Right lobe of liver (tissue), 6 donors: ENCODE results near the gene PSMB11. TPM values are rescaled to one million over a fixed set of nuclear protein-coding genes. Genes with fewer than 3 reads are reported as not detected.
A peak's percentile ranks its signal among the peaks of the same experiment; 100 is the strongest.
"Not testable (repeated sequence)": the region's sequence is repeated elsewhere in the genome, so short reads cannot be mapped to it uniquely, and the experiment has no call there.

Source experiments
- ATAC-seq, 4 donors: fragments of 200-7000 bp; cut with Tn5 transposase; one replicate each; pipeline ENCODE4 v1.9.1; 2020; ENCODE audit warnings: mild to moderate bottlenecking in 4 of 4, moderate library complexity in 4 of 4
- DNase-seq, 3 donors: peaks; one replicate each; pipeline ENCODE4 v3.0.0-alpha.2; 2020
- H3K27ac ChIP-seq, 3 donors: fragments of 200-600 bp; one replicate each; pipeline ENCODE4 v1.8.0; 2022
- H3K27me3 ChIP-seq, 2 donors: fragments of 200-600 bp; one replicate each; pipeline ENCODE4 v1.8.0; 2022
- H3K36me3 ChIP-seq, 4 donors: fragments of 200-600 bp; sonication (generic) in 1 of 4; one replicate each; pipeline versions ENCODE4 v1.5.1 to v1.8.0; 2017 to 2022; ENCODE audit warnings: control low read depth in 1 of 4
- H3K4me1 ChIP-seq, 4 donors: fragments of 200-600 bp; sonication (generic) in 1 of 4; one replicate each; pipeline versions ENCODE4 v1.5.1 to v1.8.0; 2017 to 2022; ENCODE audit warnings: control low read depth in 1 of 4
- H3K4me3 ChIP-seq, 3 donors: fragments of 200-600 bp; one replicate each; pipeline ENCODE4 v1.8.0; 2022
- H3K9me3 ChIP-seq, 4 donors: fragments of 200-600 bp; sonication (generic) in 1 of 4; one replicate each; pipeline versions ENCODE4 v1.5.1 to v1.8.0; 2017 to 2022; ENCODE audit warnings: control low read depth in 1 of 4
- POLR2A ChIP-seq: fragments of 450-650 bp; IDR thresholded peaks from one replicate; pipeline ENCODE4 v1.6.1; 2017; ENCODE audit warnings: antibody characterized with exemption, mild to moderate bottlenecking
- WGBS: methylation state at CpG from one replicate; pipeline ENCODE4 v1.1.6; 2018; ENCODE audit warnings: low coverage, low lambda C conversion rate; ENCODE audit not compliant: insufficient coverage; ENCODE audit errors: missing lambda C conversion rate; 5-methylcytosine and 5-hydroxymethylcytosine counted together
- intact Hi-C, 2 donors: fragments of 100-400 bp; cut with DNase I; formaldehyde crosslinking; loops; one replicate each; pipeline versions ENCODE4 v1.11.2 to v1.14.1; 2022
- total RNA-seq, 6 experiments: library from RNA; depleted of rRNA in 2 of 6; stranded (reverse); fragments of >200 nt in 2 of 6; fragmentation: NEBNext Ultra II Directional in 3 of 6; extraction: Animal tissue kit (Norgen Biotek cat#: 25700) in 3 of 6; gene quantifications; one replicate each; pipeline versions ENCODE4 v1.1.0 to v1.2.4, GENCODE V29; 2016 to 2023
- TF ChIP-seq, protein P1 (sequence below), 4 donors: fragments of 200-600 bp in 3 of 4; fragments of 450-650 bp in 1 of 4; IDR thresholded peaks; one replicate each; pipeline versions ENCODE4 v1.5.1 to v1.8.0; 2016 to 2022; ENCODE audit warnings: antibody characterized with exemption in 4 of 4, mild to moderate bottlenecking in 2 of 4
- donor health status: DM: no; HTN: yes; CAD: no.
- donor health status: DM: no; HTN: no; CAD: no.
- donor health status: DM: no; HTN: no; CAD: no.
- donor health status: DM: no; HTN: yes; CAD: no.
- donor health status: DM: no; HTN: yes; CAD: no.

Gene PSMB11
- total RNA-seq, 6 experiments from 2014 or later, result not detected

DNA sequence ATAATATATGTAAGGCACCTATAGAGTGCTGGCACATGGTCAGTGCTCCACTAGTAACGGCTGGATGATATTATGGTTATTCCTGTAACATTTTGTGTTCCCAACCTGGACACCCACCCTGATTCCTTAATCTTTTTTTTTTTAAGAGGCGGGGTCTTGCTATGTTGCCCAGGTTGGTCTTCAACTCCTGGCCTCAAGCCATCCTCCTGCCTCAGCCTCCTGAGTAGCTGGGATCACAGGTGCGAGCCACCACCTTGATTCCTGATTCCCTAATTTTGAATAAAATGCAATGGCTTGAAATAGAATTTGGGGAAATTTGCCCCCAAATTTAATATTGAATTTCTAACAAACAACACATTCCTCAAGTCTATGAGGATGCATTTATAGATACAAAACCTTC, 39.4 kb upstream of the PSMB11 start:
- WGBS, result 70% methylated on average over 2 of the region's 3 CpGs
- H3K36me3 ChIP-seq, result no peaks in the 10 kb centered on the region
- TF ChIP-seq, protein P1, sequence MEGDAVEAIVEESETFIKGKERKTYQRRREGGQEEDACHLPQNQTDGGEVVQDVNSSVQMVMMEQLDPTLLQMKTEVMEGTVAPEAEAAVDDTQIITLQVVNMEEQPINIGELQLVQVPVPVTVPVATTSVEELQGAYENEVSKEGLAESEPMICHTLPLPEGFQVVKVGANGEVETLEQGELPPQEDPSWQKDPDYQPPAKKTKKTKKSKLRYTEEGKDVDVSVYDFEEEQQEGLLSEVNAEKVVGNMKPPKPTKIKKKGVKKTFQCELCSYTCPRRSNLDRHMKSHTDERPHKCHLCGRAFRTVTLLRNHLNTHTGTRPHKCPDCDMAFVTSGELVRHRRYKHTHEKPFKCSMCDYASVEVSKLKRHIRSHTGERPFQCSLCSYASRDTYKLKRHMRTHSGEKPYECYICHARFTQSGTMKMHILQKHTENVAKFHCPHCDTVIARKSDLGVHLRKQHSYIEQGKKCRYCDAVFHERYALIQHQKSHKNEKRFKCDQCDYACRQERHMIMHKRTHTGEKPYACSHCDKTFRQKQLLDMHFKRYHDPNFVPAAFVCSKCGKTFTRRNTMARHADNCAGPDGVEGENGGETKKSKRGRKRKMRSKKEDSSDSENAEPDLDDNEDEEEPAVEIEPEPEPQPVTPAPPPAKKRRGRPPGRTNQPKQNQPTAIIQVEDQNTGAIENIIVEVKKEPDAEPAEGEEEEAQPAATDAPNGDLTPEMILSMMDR (IDR thresholded peaks at IDR 0.05), result no peak
- TF ChIP-seq POLR2A, result no peak

GRCh38 chr14:23004274-23004673, 37.7 kb upstream of the PSMB11 start:
- intact Hi-C loops, H3K36me3 ChIP-seq, H3K27ac ChIP-seq, H3K27me3 ChIP-seq, H3K4me3 ChIP-seq, H3K9me3 ChIP-seq, ATAC-seq, DNase-seq: not testable (repeated sequence)
- 100% methylated on average over 1 of the region's 4 CpGs for WGBS
- H3K4me1 ChIP-seq, result peaks cover 0 to 15% (median 2%) of the 10 kb centered on the region in 4 donors

More for the DNA sequence above, 39.4 kb upstream of the PSMB11 start:
- intact Hi-C loops, result no loop called here
- DNase-seq (no peak), ATAC-seq (no peak)
- peaks cover 0 to 9% (median 2%) of the 10 kb centered on the region in 4 donors for H3K4me1 ChIP-seq
- no peak overlapping the region for H3K4me3 ChIP-seq
- no peak overlapping the region for H3K27ac ChIP-seq
- no peaks in the 10 kb centered on the region for H3K9me3 ChIP-seq
- H3K27me3 ChIP-seq, result no peaks in the 10 kb centered on the region

DNA sequence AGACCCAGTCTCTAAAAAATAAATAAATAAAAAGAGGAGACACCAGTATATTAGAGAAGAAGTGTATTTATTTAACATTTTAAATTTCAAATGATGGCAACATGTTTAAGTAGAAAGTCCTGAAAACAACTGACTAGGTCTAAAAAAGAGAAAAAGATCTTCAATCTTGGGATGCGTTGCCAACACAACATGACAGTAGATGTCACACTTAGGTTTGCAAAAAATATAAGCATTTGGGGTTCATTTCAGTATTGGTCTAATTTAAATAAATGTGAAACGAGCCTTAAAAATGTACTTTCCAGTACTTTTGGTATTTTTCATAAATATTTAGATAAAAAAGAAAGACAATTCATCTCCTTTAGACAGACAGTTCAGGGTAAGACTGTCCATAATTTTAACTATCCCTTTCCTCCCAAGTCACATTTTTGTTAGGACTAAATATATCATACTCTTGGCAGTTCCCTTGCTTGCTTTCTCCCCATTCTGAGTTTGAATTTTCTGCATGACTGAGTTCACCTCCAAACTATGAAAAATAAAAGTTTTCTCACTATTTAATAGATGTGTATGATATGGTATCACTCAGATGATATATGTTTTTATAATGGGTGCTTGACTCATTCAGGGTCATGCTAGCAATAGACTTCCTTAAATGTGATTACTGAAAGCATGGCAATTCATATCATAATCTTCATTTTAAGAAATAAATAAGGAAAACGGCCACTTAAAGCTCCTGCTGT, 36.4 kb upstream of the PSMB11 start:
- intact Hi-C loops, result no loop called here
- peak overlapping the region in 1 of 3 donors; percentile 94 for H3K27ac ChIP-seq
- peak overlapping the region in 1 of 3 donors; percentile 78 for H3K4me3 ChIP-seq
- DNase-seq (no peak), ATAC-seq (no peak)
- H3K36me3 ChIP-seq, result no peaks in the 10 kb centered on the region
- no peaks in the 10 kb centered on the region for H3K27me3 ChIP-seq
- H3K9me3 ChIP-seq, result no peaks in the 10 kb centered on the region
- WGBS, result 72% methylated on average over 3 of the region's 3 CpGs
- TF ChIP-seq, protein P1 (IDR thresholded peaks at IDR 0.05), result no peak
- no peak for TF ChIP-seq POLR2A
- H3K4me1 ChIP-seq, result peaks cover 0 to 19% (median 2%) of the 10 kb centered on the region in 4 donors

DNA sequence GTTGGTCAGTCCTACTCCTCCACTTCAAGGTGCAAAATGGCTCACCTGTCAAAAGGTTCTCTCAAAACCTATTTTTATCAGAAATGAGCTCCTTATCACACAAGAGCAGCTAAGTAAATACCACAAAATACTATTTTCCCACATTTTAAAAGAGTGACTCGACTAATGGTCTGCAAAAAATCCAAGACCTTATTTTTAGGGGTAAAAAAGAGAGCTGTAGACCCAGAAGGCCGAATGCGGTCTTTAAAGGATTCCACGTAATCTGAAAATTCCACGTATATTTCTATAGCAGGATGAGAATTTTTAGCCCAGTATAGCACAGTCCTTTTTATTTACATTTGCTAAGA, 35.9 kb upstream of the PSMB11 start:
- 38% methylated on average over 5 of the region's 5 CpGs for WGBS
- no peak for TF ChIP-seq POLR2A
- TF ChIP-seq, protein P1 (IDR thresholded peaks at IDR 0.05), result no peak
- ATAC-seq (no peak), DNase-seq (no peak)
- intact Hi-C loops, result no loop called here
- H3K4me3 ChIP-seq, result peak overlapping the region; percentile 66 to 78 (median 68)
- no peaks in the 10 kb centered on the region for H3K9me3 ChIP-seq
- H3K4me1 ChIP-seq, result peaks cover 0 to 19% (median 2%) of the 10 kb centered on the region in 4 donors
- H3K27me3 ChIP-seq, result no peaks in the 10 kb centered on the region
- no peaks in the 10 kb centered on the region for H3K36me3 ChIP-seq
- peak overlapping the region; percentile 80 to 94 (median 91) for H3K27ac ChIP-seq

DNA sequence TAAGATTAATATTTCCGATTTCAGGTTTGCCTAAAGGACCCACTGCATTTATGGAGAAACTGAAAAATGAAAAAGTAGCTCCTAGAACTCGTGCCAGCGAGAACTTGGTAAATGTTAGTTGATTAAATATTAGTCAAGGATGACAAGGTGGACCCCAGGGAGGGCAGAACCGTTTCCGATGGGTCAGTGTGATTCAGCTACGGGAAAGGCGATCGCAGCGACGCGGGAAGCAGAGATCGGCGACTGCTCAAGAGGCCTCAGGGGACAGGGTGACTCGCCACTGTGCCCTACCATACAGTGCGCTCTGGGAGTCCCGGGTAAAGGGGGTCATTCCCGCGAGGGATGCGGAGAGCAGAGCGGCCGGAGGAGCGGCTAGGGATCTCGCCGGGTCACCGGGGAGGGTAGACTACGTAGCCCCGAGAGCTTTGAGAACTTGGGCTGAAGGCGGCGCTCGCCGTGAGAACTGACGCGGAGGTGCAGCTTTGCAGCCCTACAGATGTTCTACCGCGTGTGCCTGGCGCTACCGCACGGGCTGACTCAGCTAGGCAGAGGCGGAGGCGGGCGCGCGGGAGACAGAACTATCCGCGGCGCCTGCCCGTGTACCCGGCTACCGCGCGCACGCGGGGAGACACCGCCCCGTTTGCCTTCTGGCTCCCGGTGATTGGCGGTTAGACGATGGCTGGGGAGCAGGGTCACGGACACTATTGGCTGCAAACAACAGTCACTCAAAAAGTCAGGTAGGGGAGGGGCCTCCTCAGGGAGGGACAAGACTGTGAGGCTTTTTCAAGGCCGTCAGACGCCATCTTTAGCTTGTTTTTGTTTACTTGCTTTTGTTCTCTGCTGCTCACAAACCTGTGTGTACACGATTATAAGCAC, 35.2 kb upstream of the PSMB11 start:
- ATAC-seq (peak; percentile 97 to 99 (median 97)), DNase-seq (peak; percentile 96 to 98 (median 96))
- Histone ChIP-seq H3K27ac (peak overlapping the region; percentile 80 to 94 (median 91)), H3K27me3 (no peaks in the 10 kb centered on the region), H3K4me1 (peaks cover 0 to 19% (median 2%) of the 10 kb centered on the region in 4 donors), H3K4me3 (peak overlapping the region; percentile 66 to 78 (median 68)), H3K36me3 (no peaks in the 10 kb centered on the region), H3K9me3 (no peaks in the 10 kb centered on the region)
- TF ChIP-seq, protein P1 (IDR thresholded peaks at IDR 0.05), result peak in 2 of 4 donors; percentile 14 to 27
- peak; percentile 83 for TF ChIP-seq POLR2A
- intact Hi-C loops, result no loop called here
- under 1% methylated on average over 36 of the region's 62 CpGs for WGBS
